Measurements from ENCODE around the gene WDR53.
"Not testable (repeated sequence)": the region's sequence is repeated elsewhere in the genome, so short reads cannot be mapped to it uniquely, and the experiment has no call there.

Gene WDR53

DNA sequence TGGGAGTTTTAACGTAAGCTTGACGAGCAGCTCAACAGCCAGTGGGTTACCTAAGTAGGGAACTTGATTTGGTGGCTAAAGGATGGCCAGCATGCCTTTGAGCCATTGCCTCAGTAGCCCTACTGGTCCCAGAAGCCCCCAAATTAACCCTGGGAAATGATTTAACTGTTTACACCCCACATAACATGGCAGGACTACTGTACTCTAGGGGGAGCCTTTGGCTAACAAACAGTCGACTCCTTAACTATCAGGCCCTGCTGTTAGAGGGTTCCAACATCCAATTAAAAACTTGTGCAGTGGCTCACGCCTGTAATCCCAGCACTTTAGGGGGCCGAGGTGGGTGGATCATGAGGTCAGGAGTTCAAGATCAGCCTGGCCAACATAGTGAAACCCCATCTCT lies 43.8 kb downstream of the WDR53 start:
- TF ChIP-seq CTCF (IDR thresholded peaks at IDR 0.05; ENCODE audit: low read depth, low read length) = no peak
- no peak for DNase-seq (ENCODE audit: extremely low read depth, low read depth)

DNA sequence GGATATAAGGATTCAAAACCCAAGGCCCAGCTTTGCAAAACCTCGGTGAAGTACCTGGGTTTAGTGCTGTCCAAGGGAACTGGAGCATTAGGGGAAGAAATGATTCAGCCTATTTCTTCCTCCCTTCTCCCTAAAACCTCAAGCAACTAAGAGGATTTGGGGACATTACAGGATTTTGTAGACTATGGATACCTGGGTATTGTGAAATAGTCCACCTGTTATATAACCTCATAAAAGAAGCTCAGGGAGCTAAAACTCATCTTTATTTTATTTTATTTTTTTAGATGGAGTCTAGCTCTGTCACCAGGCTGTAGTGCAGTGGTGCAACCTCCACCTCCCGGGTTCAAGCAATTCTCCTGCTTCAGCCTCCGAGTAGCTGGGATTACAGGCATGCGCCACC lies 44.5 kb downstream of the WDR53 start:
- no peak for TF ChIP-seq CTCF (IDR thresholded peaks at IDR 0.05; ENCODE audit: low read depth, low read length)
- no peak for DNase-seq (ENCODE audit: extremely low read depth, low read depth)

DNA sequence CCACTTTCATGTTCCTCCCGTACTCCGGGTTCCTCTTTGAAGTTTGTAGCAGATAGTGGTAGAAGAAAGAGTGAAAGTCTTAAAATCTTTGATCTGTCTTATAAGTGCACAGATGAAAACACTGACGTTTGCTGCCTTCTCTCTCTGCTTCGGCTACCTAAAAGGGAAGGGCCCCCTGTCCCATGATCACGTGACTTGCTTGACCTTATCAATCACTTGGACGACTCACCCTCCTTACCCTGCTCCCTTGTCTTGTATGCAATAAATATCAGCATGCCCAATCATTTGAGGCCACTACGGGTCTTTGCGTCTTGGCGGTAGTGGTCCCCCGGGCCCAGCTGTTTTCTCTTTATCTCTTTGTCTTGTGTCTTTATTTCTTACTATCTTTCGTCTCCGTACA lies 47.1 kb downstream of the WDR53 start:
- not testable (repeated sequence) for DNase-seq (ENCODE audit: extremely low read depth, low read depth)

DNA sequence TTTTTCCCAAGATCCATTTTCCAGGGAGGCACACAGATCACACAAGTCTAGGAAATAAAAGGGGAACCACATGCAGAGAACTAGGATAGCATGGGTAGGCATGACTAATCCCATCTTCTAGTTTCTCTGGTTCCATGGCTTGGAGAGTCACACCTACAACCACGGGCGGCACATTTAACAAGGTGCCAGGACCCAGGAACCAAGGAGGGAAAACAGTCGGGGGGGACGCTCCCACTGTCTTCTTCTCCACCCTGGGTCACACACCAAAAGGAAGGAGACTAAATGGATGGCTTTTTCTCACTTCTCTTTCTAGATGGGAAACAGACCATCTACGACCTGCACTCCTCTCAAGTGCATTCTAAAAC lies 48.7 kb downstream of the WDR53 start:
- no peak for DNase-seq (ENCODE audit: extremely low read depth, low read depth)
- TF ChIP-seq CTCF (IDR thresholded peaks at IDR 0.05; ENCODE audit: low read depth, low read length) = no peak

DNA sequence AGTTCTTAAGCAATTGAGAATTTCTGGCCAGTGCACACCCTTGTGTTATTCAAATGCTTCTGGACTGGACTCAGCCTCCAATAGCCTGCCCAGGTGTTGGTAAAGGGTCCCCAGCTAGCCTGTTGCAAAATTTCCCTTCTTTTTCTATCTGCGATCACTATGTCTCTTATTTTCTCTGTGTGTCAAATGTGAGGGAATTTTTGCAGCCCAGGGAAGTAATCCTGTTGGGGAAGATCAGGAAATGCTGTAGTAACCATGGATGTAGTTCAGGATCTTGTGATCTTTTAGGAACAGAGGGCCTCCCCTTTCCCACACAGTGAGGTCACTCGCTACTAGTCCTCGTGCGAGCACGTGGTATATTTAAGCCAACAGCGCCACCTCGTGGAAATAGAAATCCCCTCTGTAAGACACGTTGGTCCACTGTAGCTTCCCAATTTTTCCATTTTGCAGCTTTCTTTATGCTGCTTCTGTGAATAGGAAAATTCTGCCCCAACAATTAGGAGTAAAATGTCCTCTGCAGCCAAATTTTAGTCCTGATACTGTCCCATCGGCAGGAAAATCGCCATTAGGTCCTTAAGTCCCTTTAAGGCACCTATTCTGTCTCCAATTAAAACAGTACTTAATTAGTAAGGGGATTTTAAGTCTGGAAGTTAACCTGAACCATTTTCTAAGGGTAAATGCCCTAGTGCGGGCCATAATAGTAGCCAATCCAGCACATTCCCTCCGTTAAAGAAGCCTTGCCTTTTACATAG lies 49.2 kb downstream of the WDR53 start:
- peak; percentile 45 for TF ChIP-seq CTCF (IDR thresholded peaks at IDR 0.05; ENCODE audit: low read depth, low read length)
- DNase-seq (ENCODE audit: extremely low read depth, low read depth) = no peak

DNA sequence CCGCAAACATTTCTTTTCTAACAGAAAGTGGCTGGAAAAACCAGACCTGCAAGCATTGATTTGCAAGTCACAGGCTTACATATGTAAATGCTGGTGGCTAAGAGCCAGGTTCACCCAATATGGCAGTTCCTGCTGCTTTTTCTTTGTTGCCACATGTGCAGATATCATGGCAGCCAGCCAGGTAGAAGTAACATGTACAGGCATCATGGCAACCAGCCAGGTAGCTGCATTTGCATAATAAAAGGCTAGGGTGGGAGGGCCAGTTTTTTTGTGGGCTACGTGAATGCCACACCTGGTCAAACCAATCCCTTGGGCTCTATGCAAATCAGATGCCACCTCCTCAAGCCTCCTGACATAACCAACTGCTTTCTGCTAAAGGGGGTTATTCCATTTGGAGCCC lies 50.4 kb downstream of the WDR53 start:
- DNase-seq (ENCODE audit: extremely low read depth, low read depth) = no peak
- TF ChIP-seq CTCF (IDR thresholded peaks at IDR 0.05; ENCODE audit: low read depth, low read length) = no peak

- TF ChIP-seq CTCF (IDR thresholded peaks at IDR 0.05; ENCODE audit: low read depth, low read length) = no peak
- DNase-seq (ENCODE audit: extremely low read depth, low read depth) = no peak
Observed at GRCh38 chr3:196517162-196517800, 51.1 kb downstream of the WDR53 start.

Data from AG09319 (cell line).